Stomach (tissue), 4 donors: ENCODE data around the gene MARCHF2.

Experiments
- EP300 ChIP-seq: sonication (generic); formaldehyde crosslinking; IDR thresholded peaks from one replicate; pipeline ENCODE4 v1.6.1; 2017; ENCODE audit warnings: antibody characterized with exemption
- POLR2A ChIP-seq, 4 donors: fragments of 450-650 bp; IDR thresholded peaks; one replicate each; pipeline ENCODE4 v1.6.1; 2016; ENCODE audit warnings: antibody characterized with exemption in 4 of 4, control low read depth in 2 of 4, mild to moderate bottlenecking in 1 of 4, moderate library complexity in 1 of 4
- TF ChIP-seq, protein P1 (sequence below), 7 experiments: fragments of 450-650 bp in 4 of 7; fragments of 200-600 bp in 3 of 7; sonication (generic) in 3 of 7; IDR thresholded peaks; one replicate each; pipeline ENCODE4 v1.5.1; 2016 to 2019; ENCODE audit warnings: antibody characterized with exemption in 7 of 7, control low read depth in 2 of 7, mild to moderate bottlenecking in 1 of 7

DNA sequence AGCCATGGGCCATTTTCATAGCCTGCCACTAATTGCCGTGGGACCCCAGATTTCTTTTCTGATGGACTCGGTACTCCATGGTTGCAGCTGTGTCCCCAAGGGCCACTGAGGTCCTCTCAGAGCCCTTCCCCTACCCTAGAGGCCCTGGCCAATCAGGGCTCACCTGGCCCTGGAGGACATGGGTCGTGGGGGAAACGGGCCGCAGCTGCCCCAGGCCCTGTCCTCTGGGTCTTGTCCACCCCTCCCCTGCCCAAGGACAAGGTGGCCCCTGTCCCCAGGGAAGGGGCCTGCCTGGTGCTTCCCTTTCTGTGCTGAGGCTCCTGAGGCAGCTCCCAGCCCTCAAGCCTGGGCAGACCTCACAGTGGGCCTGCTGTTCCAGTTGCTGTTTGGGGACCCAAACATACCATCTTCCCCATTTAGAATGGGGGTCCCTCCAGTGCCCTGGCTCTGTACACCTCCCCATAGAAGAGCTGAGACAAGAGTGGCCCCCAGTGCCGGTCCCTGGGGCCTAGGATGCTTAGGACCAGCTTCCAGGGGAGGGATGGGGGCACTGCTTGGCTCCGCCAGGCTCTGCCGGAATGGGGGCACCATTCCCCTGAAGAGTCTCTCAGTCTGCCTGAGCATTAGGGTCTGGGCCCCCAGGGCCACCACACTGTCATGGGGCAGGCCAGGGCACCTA, 19.8 kb upstream of the MARCHF2 start:
- TF ChIP-seq, protein P1, sequence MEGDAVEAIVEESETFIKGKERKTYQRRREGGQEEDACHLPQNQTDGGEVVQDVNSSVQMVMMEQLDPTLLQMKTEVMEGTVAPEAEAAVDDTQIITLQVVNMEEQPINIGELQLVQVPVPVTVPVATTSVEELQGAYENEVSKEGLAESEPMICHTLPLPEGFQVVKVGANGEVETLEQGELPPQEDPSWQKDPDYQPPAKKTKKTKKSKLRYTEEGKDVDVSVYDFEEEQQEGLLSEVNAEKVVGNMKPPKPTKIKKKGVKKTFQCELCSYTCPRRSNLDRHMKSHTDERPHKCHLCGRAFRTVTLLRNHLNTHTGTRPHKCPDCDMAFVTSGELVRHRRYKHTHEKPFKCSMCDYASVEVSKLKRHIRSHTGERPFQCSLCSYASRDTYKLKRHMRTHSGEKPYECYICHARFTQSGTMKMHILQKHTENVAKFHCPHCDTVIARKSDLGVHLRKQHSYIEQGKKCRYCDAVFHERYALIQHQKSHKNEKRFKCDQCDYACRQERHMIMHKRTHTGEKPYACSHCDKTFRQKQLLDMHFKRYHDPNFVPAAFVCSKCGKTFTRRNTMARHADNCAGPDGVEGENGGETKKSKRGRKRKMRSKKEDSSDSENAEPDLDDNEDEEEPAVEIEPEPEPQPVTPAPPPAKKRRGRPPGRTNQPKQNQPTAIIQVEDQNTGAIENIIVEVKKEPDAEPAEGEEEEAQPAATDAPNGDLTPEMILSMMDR (IDR thresholded peaks at IDR 0.05): no peak
- no peak for TF ChIP-seq POLR2A (IDR thresholded peaks at IDR 0.05)
- no peak for TF ChIP-seq EP300
